IPS-NIHi7 (cell line): ENCODE data around the gene NAPA.

Experiments used
- DNase-seq: peaks from one replicate; pipeline ENCODE4 v3.0.0; 2012; ENCODE audit warnings: mixed read lengths; ENCODE audit errors: extremely low spot score

The NAPA gene

GRCh38 chr19:47458672-47459071, 56.2 kb downstream of the NAPA start:
- DNase-seq: no peak

DNA sequence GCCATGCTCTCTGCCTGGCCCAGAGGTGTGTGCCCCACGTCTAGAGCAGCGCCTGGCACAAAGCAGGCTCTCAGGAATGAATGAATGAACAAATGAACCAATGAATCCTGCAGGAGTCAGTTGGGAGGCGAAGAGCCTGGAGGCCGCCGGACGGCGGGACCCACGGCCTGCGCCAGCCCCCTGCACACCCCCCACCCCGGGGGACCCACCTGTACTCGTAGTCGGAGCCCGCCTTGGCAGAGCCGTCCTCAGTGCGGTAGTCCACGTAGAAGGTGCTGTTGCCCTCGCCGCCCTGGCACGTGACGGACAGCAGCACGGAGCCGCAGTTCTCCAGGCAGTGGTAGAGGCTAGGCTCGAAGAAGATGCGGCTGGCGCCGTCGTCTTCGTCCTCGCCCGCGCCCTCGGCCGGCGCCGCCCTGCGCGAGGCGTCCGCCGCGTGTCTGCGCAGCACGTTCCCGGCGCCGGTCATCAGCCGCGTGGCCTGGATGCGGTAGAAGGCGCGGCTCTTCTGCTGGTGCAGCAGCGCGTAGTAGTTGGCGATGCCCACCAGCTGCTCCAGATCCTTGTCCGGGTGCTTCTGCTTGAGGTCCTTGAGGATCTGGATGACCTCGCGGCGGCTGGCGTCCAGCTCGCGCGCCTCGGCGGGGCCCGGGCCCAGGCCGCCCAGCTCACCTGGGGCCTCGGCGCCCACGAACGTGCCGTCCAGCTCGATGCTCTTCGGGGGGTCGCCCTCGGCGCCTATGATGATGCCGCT, 58.0 kb downstream of the NAPA start:
- DNase-seq: no peak

DNA sequence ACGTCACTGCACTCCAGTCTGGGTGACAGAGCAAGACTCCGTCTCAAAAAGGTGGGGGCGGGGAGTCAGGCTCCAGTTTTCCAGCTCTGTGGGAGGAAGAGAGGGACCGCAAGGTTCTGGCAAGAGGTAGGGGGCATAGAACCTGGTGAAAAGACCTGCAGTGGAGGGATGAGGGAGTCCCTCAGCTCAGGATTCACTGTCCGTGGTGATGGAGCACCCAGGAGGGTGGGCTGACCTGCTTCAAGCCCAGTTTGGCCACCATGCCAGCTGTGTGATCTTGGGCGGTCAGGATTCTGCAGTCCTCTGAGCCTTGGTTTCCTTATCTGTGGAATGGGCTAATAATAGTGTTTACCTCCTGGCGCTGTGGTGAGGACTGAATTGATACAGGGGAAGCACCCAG, 64.4 kb downstream of the NAPA start:
- DNase-seq: no peak

GRCh38 chr19:47448360-47448727, 66.5 kb downstream of the NAPA start:
- no peak for DNase-seq

DNA sequence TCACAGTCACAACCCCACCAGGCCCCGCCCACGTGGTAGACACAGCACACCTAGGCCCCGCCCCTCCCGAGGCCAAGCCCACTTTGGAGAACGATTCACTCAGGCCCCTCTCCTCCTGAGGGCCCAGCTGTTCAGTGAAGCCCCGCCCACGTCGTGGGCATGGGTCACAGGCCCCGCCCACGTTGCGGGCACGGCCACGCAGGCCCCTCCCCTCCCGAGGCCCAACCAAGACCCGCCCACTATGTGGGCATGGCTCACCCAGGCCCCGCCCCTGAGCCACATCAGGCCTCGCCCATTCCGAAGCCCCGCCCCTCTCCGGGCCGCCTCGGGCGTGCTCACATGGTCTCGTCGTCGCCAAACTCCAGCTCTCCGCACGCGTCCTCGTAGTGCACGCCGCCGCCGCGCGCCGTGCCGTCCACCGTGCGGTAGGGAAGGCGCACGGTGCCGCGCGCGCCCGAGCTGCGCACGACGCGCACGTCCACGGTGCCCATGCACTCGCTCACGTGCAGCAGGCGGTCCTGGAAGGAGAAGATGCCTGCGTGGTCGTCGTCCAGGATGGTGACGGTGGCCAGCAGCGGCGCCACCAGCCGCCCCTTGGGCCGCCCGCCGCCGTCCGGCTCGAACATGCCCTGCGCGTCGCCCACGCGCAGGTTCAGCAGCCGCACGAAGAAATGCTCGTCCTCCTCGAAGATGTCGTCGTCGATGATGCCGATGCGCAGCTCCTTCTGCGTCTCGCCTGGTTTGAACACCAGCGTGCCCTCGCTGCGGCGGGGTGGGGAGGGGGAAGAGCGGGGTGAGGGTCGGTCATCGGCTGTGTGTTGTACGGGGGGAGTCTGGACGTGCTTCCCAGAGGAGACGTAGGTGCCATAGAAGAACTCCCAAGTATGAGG, 67.1 kb downstream of the NAPA start:
- DNase-seq: peak; percentile 88

DNA sequence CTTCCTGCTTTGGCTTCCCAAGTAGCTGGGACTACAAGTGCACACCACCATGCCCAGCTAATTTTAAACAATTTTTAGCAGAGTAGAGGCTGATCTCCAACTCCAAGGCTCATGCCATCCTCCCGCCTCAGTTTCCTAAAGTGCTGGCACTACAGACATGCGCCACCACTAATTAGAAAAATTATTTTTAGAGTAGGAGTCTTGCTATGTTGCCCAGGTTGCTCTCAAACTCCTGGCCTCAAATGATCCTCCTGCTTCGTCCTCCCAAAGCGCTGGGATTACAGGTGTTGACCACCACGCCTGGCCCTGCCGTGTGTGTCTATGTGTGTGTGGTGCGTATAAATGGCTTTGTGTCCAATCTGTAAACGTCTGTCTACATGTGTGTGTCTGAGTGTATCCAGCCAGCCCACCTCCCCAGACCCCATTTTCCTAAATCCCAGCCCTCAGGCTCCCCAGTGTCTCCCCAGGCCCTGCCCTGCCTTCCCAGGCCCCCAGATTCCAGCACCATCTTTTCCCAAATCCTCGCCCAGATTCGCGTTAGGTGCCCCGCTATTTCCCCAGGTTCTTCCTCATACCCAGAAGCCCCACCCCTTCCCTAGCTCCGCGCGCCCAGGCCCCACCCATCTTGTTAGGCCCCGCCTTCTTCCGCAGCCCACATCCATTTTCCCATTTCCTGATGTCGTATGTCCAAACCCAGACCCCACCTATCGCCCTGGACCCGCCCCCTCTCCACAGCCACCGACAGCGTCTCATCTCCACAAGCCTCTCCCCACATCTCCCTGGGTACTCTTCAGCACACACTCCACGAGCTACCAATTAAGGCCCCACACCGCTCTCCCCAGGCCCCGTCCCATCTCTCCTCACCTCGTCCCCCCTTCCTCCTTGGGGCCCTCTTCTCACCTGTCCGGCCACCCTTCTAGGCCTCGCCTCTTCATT, 68.1 kb downstream of the NAPA start:
- peak; percentile 80 for DNase-seq

GRCh38 chr19:47445937-47446402, 68.9 kb downstream of the NAPA start:
- DNase-seq: peak; percentile 66

DNA sequence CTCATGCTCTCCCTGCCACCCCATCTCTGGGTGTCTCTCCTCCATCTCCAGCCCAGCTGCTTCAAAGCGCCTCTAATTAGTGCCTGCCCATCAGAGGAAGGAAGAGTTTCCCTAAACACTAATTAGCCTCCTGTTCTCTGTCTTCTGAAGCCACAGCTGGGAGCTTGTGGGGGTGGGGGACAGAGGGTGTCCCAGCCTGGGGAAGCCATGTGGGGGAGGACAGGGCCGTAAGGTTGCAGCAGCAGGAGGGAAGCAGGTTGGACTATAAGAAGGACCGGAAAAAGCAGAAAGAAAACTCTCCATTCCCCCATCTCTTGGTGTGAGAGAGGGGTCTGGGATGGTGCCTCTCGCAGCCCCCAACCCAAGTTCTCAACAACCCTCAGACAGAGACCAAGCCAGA, 69.3 kb downstream of the NAPA start:
- DNase-seq: no peak

DNA sequence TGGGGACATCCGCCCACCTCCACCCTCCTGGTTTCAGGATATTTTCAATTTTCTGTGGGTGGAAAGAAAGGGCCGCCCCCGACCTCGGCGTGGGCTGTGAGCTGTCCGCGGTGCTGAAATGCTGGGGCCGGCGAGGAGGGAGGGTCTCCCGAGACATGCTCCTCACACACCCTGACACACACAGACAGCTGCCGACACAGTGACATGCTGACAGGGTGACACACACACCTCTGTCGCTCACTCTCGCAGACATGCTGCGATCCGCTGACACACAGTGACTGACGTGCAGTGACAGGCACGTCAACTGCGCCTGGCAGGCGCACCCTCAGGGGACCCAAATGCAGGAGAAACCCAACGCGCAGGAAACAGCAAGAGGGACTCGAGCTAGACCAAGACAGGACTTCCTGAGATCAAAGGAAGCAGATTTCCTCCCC, 70.5 kb downstream of the NAPA start:
- DNase-seq: peak; percentile 60

DNA sequence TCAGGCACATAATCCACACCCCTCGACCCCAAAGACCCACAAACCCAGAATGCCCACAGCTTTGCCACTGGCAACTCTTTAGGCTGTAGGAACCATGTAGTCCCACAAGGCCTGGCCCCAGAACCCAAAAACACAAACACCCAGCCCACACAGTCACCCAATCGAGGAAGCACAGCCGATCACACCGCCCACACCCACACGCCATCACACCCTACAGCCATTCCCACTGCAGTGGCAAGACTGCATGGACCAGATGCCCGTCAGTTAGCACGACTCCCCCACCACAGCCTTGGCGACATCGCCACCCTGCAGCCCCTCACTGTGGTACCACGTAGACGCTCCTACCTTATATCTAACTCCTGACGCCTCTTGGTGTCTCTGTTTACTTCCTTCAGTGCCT, 71.5 kb downstream of the NAPA start:
- no peak for DNase-seq

GRCh38 chr19:47438793-47439220, 76.1 kb downstream of the NAPA start:
- no peak for DNase-seq
